Bone marrow (tissue), 2 donors: ENCODE measurements around the gene TIMP3.

Source experiments
- DNase-seq, 2 donors: peaks; one replicate each; lab custom pipeline; 2025; lab: John Stamatoyannopoulos, UW

TIMP3 gene

GRCh38 chr22:32786027-32786418, 15.5 kb upstream of the TIMP3 start:
- no peak for DNase-seq

- DNase-seq: no peak
These were observed 12.4 kb upstream of the TIMP3 start for GRCh38 chr22:32788904-32789624.

- no peak for DNase-seq
These were observed 11.5 kb upstream of the TIMP3 start for GRCh38 chr22:32789797-32790620.

GRCh38 chr22:32791056-32791455, 10.4 kb upstream of the TIMP3 start:
- no peak for DNase-seq

- DNase-seq: no peak
These were observed 10.0 kb upstream of the TIMP3 start for GRCh38 chr22:32791485-32791884.

- no peak for DNase-seq
These were observed 7.9 kb upstream of the TIMP3 start for GRCh38 chr22:32793589-32793988.

GRCh38 chr22:32794449-32795213, 6.9 kb upstream of the TIMP3 start:
- DNase-seq: no peak

GRCh38 chr22:32795214-32795596, 6.3 kb upstream of the TIMP3 start:
- no peak for DNase-seq

GRCh38 chr22:32796865-32797573, 4.5 kb upstream of the TIMP3 start:
- DNase-seq: peak; percentile 15 to 26

- no peak for DNase-seq
These were observed 2.0 kb upstream of the TIMP3 start for GRCh38 chr22:32799496-32799895.

- no peak for DNase-seq
These were observed 1.2 kb upstream of the TIMP3 start for GRCh38 chr22:32800158-32800882.

GRCh38 chr22:32800994-32801536, 440 bp upstream of the TIMP3 start:
- no peak for DNase-seq

- DNase-seq: no peak
These were observed 796 bp downstream of the TIMP3 start for GRCh38 chr22:32802237-32802765.

GRCh38 chr22:32803020-32803737, 1.7 kb downstream of the TIMP3 start:
- no peak for DNase-seq

GRCh38 chr22:32803738-32804435, 2.4 kb downstream of the TIMP3 start:
- DNase-seq: no peak

GRCh38 chr22:32804531-32805360, 3.2 kb downstream of the TIMP3 start:
- no peak for DNase-seq

- no peak for DNase-seq
These were observed 3.9 kb downstream of the TIMP3 start for GRCh38 chr22:32805361-32805881.

GRCh38 chr22:32806296-32806695, 4.8 kb downstream of the TIMP3 start:
- no peak for DNase-seq
